Cardiac fibroblast (primary cell): Measurements from ENCODE around the gene GNL1.

Experiments
- DNase-seq, 2 donors: peaks; one replicate each; pipeline versions ENCODE4 v3.0.0 to v3.0.0-alpha.2; 2010; ENCODE audit warnings: low read depth in 2 of 2
- H3K4me3 ChIP-seq, 2 donors: replicated peaks in 1 of 2; 1 replicate in 1 of 2; 2 replicates in 1 of 2; pipeline ENCODE4 v1.5.1; 2011; ENCODE audit warnings: low read depth in 2 of 2, low read length in 2 of 2, mild to moderate bottlenecking in 2 of 2, moderate library complexity in 1 of 2
- CTCF ChIP-seq: IDR thresholded peaks from one replicate; pipeline ENCODE4 v1.5.1; 2011; ENCODE audit warnings: low read depth, mild to moderate bottlenecking, low read length, inconsistent platforms

Gene GNL1

GRCh38 chr6:30589754-30590358, 33.6 kb upstream of the GNL1 start:
- no peak for TF ChIP-seq CTCF
- no peak overlapping the region for H3K4me3 ChIP-seq
- no peak for DNase-seq

GRCh38 chr6:30583921-30584320, 27.6 kb upstream of the GNL1 start:
- DNase-seq = no peak
- no peak for TF ChIP-seq CTCF
- H3K4me3 ChIP-seq = no peak overlapping the region

- TF ChIP-seq CTCF = no peak
- DNase-seq = no peak
- no peak overlapping the region for H3K4me3 ChIP-seq
These were observed 21.8 kb upstream of the GNL1 start for GRCh38 chr6:30578051-30578450.

GRCh38 chr6:30573113-30573512, 16.8 kb upstream of the GNL1 start:
- TF ChIP-seq CTCF = no peak
- DNase-seq = no peak
- H3K4me3 ChIP-seq = no peak overlapping the region

GRCh38 chr6:30572148-30572547, 15.9 kb upstream of the GNL1 start:
- peak overlapping the region; percentile 77 to 90 for H3K4me3 ChIP-seq
- no peak for TF ChIP-seq CTCF
- no peak for DNase-seq

- peak overlapping the region; percentile 77 to 90 for H3K4me3 ChIP-seq
- no peak for TF ChIP-seq CTCF
- no peak for DNase-seq
These were observed 15.4 kb upstream of the GNL1 start for GRCh38 chr6:30571762-30572082.
